Uterus (tissue), 2 donors: ENCODE measurements around the gene PLBD2.

Source experiments
- CTCF ChIP-seq, 4 experiments: fragments of 200-600 bp in 2 of 4; fragments of 450-650 bp in 2 of 4; sonication (generic) in 2 of 4; IDR thresholded peaks; one replicate each; pipeline ENCODE4 v1.5.1; 2016 to 2019; ENCODE audit warnings: antibody characterized with exemption in 4 of 4, mild to moderate bottlenecking in 2 of 4, moderate library complexity in 1 of 4
- POLR2A ChIP-seq, 2 donors: fragments of 450-650 bp; IDR thresholded peaks; one replicate each; pipeline ENCODE4 v1.6.1; 2016; ENCODE audit warnings: antibody characterized with exemption in 2 of 2, mild to moderate bottlenecking in 1 of 2, moderate library complexity in 1 of 2

- TF ChIP-seq CTCF (IDR thresholded peaks at IDR 0.05) (no peak), POLR2A (IDR thresholded peaks at IDR 0.05) (no peak)
Observed at GRCh38 chr12:113425960-113426453, 67.6 kb downstream of the PLBD2 start.
